Activated T-cell treated with anti-CD3 and anti-CD28 coated beads, Interleukin-2, amount 50 U/mL, for 4 hours (primary cell): ENCODE measurements around the gene TMEM202. TPM values are rescaled to one million over a fixed set of nuclear protein-coding genes. Genes with fewer than 3 reads are reported as not detected.

Experiments
- ATAC-seq, 2 donors: fragments of 200-7000 bp; cut with Tn5 transposase; one replicate each; pipeline ENCODE4 v1.10.0; 2021
- DNase-seq: peaks from one replicate; pipeline ENCODE4 v3.0.0-alpha.2; 2020
- H3K27me3 Mint-ChIP-seq: one replicate; pipeline ENCODE4 v1.8.0; 2021; ENCODE audit warnings: low read depth, mixed read lengths
- H3K36me3 Mint-ChIP-seq: one replicate; pipeline ENCODE4 v1.8.0; 2022; ENCODE audit warnings: mixed read lengths; ENCODE audit not compliant: insufficient read depth
- H3K4me1 Mint-ChIP-seq: one replicate; pipeline ENCODE4 v1.8.0; 2021; ENCODE audit warnings: low read depth, mixed read lengths
- H3K4me3 Mint-ChIP-seq: one replicate; pipeline ENCODE4 v1.8.0; 2021; ENCODE audit warnings: mild to moderate bottlenecking, moderate library complexity, mixed read lengths
- H3K9me3 Mint-ChIP-seq: one replicate; pipeline ENCODE4 v1.8.0; 2021; ENCODE audit warnings: mixed read lengths
- total RNA-seq, 3 donors: library from RNA; stranded (reverse); gene quantifications; one replicate each; pipeline ENCODE4 v1.2.1, GENCODE V29; 2021

Gene TMEM202, protein sequence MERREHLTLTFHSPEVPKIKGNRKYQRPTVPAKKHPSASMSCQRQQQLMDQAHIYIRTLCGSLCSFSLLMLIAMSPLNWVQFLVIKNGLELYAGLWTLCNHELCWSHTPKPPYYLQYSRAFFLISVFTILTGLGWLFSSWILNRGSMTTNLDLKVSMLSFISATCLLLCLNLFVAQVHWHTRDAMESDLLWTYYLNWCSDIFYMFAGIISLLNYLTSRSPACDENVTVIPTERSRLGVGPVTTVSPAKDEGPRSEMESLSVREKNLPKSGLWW
- not detected for total RNA-seq

DNA sequence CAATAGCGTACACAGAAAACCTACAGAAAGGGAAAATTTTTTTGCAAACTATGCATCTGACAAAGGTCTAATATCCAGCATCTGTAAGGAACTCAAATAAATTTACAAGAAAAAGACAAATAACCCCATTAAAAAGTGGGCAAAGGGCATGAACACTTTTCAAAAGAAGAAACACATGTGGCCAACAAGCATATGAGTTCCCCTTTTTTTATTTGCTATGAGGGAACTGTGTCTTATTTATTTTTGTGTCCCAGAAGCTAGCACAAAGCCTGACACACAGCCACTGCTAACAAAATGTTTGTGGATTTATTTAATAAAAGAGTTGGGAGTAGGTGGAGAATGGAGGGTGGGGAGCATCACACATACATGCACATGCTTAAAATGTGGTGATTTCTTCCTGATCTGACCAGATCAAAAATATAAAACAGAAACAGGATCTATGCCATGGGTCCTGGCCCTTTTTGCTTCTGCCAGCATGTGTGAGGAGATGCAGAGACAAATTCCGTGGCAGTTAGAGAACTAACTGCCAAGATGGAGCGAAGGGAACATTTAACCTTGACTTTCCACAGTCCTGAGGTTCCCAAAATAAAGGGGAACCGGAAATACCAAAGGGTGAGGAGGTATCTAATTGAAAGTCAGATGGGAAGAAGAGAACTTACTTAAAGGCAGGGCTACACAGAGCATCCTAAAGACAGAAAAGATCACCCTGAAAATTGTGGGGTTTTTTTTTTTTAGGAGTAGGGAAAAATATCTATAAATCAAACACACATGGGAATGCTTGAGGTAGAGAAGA, at the start of gene TMEM202:
TMEM202 (plus strand) TSS at position 510 of the 793 bp plus-strand sequence; CDS start at position 532, 22 bp downstream.
- no peak for DNase-seq
- Mint-ChIP-seq H3K4me3 (no peak within 1 kb of the TSS), H3K27me3 (peaks cover 10% of the 10 kb centered on the region), H3K4me1 (no peaks in the 10 kb centered on the region), H3K36me3 (no peaks in the 10 kb centered on the region), H3K9me3 (no peaks in the 10 kb centered on the region)
- ATAC-seq: no peak

DNA sequence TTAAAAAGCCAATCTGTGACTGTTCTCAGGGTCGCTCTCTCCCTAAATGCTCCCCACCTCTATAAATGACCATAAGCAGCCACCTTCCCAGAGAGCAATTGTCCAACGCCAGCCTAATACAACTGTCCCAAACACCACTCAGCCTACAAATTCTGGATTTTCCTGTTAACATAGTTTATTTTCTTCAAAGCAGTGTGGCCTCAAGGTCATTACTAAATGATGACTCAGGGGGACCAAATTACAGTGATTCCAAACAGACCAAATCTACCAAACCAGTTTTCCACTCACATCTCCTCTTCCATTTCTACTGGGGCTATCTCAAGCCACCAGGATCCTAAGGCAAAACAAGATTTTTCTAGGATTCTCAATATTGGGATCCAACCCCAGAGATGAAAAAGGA, 44.8 kb upstream of the TMEM202 start:
- DNase-seq (no peak), ATAC-seq (no peak)
- Mint-ChIP-seq H3K4me1 (no peaks in the 10 kb centered on the region), H3K27me3 (no peaks in the 10 kb centered on the region), H3K36me3 (peaks cover 37% of the 10 kb centered on the region), H3K4me3 (no peak overlapping the region), H3K9me3 (no peaks in the 10 kb centered on the region)

DNA sequence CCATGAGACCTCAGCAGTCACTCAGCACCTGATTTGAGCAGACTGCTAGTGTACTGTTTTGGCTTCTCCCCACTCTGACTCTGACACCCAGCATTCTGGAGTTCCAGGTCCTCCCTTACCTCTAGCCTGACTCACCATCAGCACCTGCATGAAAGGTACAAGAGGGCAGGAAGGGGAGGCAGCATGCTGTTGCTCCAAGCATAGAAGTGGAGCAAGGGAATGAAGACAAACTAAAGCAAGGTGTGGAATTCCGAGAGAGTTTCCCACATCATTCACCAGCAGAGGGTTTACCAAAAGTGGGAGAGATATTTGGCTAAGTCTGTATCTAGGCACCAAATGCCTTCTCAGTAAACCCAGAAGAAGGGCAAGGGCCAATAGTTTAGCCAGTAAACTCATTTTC, 43.6 kb upstream of the TMEM202 start:
- DNase-seq: no peak
- no peak overlapping the region for H3K4me3 Mint-ChIP-seq
- H3K27me3 Mint-ChIP-seq: no peaks in the 10 kb centered on the region
- ATAC-seq: no peak
- H3K9me3 Mint-ChIP-seq: no peaks in the 10 kb centered on the region
- peaks cover 10% of the 10 kb centered on the region for H3K4me1 Mint-ChIP-seq
- peaks cover 25% of the 10 kb centered on the region for H3K36me3 Mint-ChIP-seq

DNA sequence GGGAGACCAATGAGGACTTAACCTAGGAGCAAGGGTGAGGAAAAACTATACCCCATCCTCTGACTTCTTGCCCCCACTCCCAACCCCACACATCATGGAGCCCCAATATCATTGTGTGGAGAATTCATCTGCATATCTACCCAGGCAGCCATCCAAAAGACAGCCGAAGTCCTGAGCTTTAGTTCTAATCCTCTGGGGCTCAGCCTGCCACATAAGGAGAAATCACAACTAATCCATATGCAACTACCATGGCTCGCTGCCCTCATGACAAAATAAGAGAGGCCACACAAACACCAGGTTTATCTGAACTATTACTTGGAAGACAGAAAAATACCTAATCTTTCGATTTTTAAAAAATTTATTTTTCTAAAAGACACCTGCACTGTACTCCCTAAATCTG, 40.0 kb upstream of the TMEM202 start:
- Mint-ChIP-seq H3K27me3 (no peaks in the 10 kb centered on the region), H3K4me1 (peaks cover 10% of the 10 kb centered on the region)

DNA sequence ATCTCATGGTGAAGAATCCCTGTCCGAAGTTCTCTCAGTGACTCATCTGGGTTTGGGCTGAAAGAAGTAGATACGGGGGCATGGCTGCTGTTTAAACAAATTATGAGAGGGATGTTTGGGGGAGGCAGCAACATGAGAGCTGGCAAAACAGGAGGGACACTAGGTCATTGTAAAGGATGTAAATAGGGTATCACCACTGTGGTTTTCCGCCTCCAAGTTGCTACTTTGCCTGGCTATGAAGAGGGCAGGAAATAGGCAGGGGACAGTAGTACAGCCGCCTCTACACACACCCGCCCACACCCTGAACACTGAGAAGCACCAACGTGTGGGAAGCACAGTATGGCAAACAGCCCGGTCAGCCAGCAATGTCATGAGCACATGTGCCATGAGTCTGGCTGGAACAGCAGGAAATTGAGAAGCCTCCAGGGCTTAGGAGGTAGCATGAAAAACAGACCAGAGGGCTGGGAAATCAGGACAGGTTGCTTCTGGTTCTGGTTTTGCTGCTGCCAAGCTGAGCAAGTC, 39.4 kb upstream of the TMEM202 start:
- peaks cover 12% of the 10 kb centered on the region for H3K4me1 Mint-ChIP-seq
- DNase-seq (no peak), ATAC-seq (peak in 1 of 2 donors; percentile 38)
- H3K27me3 Mint-ChIP-seq: no peaks in the 10 kb centered on the region
- H3K4me3 Mint-ChIP-seq: no peak overlapping the region
- H3K9me3 Mint-ChIP-seq: no peaks in the 10 kb centered on the region
- peaks cover 7% of the 10 kb centered on the region for H3K36me3 Mint-ChIP-seq

More for the DNA sequence above, 40.0 kb upstream of the TMEM202 start:
- Mint-ChIP-seq H3K9me3 (no peaks in the 10 kb centered on the region), H3K4me3 (no peak overlapping the region), H3K36me3 (peaks cover 11% of the 10 kb centered on the region)
- ATAC-seq (no peak), DNase-seq (no peak)

DNA sequence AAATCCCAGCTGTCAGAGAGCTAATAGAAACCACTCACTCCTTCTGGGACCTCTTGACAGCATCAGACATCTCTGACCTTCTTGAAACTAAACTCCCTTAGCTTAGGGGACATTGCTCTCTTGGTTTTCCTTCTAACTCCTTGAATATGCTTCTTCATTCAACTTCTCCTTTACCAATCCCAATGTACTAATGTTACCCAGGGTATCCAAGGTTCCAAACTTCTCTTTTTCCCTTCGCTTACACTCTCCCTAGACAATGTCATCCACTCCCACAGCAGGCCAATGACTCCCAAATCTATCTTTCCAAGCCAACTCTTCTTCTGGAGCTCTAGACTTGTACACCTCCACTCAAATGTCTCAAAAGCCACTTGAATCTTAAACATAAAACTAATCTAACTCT, 36.9 kb upstream of the TMEM202 start:
- H3K27me3 Mint-ChIP-seq: no peaks in the 10 kb centered on the region
- DNase-seq (no peak), ATAC-seq (no peak)
- H3K36me3 Mint-ChIP-seq: peaks cover 8% of the 10 kb centered on the region
- no peak overlapping the region for H3K4me3 Mint-ChIP-seq
- H3K4me1 Mint-ChIP-seq: peaks cover 21% of the 10 kb centered on the region
- H3K9me3 Mint-ChIP-seq: no peaks in the 10 kb centered on the region

DNA sequence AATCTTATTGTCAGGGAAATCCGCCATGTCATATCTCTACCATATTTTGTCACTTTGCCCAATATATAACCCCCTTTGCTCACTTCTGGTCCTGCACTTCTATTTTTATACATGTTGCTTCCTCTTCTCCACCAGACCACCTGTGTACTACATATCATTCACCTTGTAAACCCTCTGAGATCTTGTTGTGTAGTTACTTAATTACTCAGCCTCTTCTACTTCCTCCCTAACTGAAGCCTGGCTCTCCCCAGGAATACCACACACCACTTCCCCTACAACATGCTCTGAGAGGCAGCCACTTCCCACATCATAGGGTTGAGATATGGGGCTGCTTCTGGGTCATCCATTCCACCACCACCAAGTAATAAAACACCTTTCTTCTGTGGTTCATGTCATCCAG, 32.3 kb upstream of the TMEM202 start:
- Mint-ChIP-seq H3K36me3 (peaks cover 29% of the 10 kb centered on the region), H3K9me3 (no peaks in the 10 kb centered on the region), H3K4me1 (peaks cover 46% of the 10 kb centered on the region), H3K4me3 (no peak overlapping the region), H3K27me3 (no peaks in the 10 kb centered on the region)
- DNase-seq (no peak), ATAC-seq (peak; percentile 76 to 78)

DNA sequence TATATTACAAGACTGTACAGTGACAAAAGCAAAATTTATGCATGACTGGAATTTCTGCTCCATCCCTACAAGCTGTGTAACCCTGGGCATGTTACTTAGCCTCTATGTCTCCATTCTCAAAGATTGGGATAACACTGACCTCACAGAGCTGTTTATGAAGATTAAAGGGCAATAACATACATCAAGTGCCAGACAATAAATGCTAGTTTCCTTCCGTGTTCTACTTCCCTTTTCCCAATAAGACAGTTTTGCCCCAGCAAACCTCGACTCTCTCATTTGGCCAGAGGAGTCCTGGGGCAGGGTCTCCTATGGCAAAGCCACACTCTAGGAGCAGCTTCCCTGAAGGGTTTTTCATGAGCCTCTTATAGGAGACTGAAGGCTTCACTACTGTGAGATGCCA, 29.8 kb upstream of the TMEM202 start:
- H3K4me1 Mint-ChIP-seq: peaks cover 60% of the 10 kb centered on the region
- DNase-seq (no peak), ATAC-seq (no peak)

DNA sequence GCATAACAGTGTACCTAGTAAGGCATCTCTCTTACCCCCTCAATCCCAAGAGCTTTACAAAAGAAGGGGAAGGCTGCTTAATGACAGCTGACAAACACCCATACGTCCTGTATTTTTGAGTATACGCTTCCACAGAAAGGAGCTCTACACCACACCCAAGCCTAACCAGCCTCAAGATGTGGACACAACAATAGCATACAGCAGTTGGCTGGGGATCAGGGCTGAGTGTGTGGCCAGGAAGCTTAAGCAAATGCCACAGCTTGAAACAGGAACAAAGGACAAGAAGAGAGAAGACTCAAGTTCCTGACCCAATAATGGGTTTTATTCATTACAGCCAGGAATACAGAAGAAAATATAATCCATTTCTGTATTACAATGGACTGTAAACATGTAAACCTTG, 29.2 kb upstream of the TMEM202 start:
- DNase-seq (no peak), ATAC-seq (no peak)
- H3K4me3 Mint-ChIP-seq: no peak overlapping the region
- peaks cover 28% of the 10 kb centered on the region for H3K36me3 Mint-ChIP-seq
- peaks cover 64% of the 10 kb centered on the region for H3K4me1 Mint-ChIP-seq
- no peaks in the 10 kb centered on the region for H3K9me3 Mint-ChIP-seq
- no peaks in the 10 kb centered on the region for H3K27me3 Mint-ChIP-seq

More for the DNA sequence above, 29.8 kb upstream of the TMEM202 start:
- Mint-ChIP-seq H3K36me3 (peaks cover 31% of the 10 kb centered on the region), H3K4me3 (no peak overlapping the region), H3K9me3 (no peaks in the 10 kb centered on the region), H3K27me3 (no peaks in the 10 kb centered on the region)

DNA sequence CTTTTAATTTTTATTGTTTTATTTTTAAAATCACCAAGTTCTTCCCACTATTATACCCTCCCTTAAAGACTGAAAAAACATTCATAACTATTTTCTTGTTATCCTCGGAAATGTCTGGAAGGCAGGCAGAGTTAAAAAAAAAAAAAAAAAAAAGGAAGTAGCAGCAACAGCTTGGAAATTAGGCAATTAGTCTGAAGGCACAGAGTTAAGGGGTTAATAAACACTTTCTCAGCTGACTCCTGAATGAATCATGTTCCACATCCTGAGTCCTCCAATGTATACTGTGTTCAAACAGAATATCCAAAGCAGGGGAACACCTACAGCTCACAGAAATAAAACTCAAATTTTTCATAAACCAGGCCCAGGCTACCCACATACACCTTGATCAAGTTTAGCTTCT, 28.1 kb upstream of the TMEM202 start:
- Mint-ChIP-seq H3K36me3 (peaks cover 28% of the 10 kb centered on the region), H3K4me3 (no peak overlapping the region), H3K9me3 (no peaks in the 10 kb centered on the region), H3K27me3 (no peaks in the 10 kb centered on the region), H3K4me1 (peaks cover 75% of the 10 kb centered on the region)
- DNase-seq: no peak
- no peak for ATAC-seq

DNA sequence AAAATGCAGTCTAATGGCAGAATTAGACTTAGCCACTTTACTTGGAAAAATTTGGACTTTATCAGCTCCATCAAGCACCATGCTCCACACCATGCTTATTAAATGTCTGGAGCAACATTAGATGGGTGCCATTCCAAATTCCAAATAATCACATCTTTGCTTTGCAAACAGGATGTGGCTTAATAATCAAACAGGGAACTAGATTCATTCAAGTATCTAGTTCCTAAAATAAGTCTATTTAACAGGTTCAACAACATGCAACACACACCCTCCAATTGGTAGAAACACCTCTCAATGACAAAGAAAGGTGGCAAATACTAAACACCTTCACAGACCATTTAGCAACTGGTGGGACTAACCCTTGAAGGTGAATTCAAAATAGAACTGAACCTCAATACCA, 25.7 kb upstream of the TMEM202 start:
- H3K4me3 Mint-ChIP-seq: no peak overlapping the region
- H3K36me3 Mint-ChIP-seq: peaks cover 18% of the 10 kb centered on the region
- DNase-seq (no peak), ATAC-seq (no peak)
- H3K9me3 Mint-ChIP-seq: no peaks in the 10 kb centered on the region
- no peaks in the 10 kb centered on the region for H3K27me3 Mint-ChIP-seq
- H3K4me1 Mint-ChIP-seq: peaks cover 72% of the 10 kb centered on the region

DNA sequence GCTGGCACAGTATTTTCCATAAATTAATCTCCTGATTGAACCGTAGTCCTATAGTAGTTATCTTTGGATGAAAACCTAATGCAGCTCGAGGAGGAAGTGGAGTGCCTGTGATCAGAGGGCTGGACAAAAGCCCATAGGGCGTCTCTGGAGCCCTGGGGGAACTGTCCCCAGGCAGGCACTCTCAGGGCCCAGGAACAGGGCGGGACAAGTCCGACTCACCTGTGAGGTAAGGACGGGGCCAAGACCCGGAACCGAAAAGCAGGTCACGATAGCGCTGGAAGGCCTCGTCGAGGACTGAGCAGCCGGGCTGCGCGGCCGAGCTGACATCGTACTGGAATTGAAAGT, 22.6 kb upstream of the TMEM202 start:
- Mint-ChIP-seq H3K27me3 (no peaks in the 10 kb centered on the region), H3K4me1 (peaks cover 57% of the 10 kb centered on the region), H3K9me3 (no peaks in the 10 kb centered on the region), H3K4me3 (peak overlapping the region; percentile 95), H3K36me3 (peaks cover 4% of the 10 kb centered on the region)
- ATAC-seq: peak; percentile 44 to 53
- DNase-seq: no peak

DNA sequence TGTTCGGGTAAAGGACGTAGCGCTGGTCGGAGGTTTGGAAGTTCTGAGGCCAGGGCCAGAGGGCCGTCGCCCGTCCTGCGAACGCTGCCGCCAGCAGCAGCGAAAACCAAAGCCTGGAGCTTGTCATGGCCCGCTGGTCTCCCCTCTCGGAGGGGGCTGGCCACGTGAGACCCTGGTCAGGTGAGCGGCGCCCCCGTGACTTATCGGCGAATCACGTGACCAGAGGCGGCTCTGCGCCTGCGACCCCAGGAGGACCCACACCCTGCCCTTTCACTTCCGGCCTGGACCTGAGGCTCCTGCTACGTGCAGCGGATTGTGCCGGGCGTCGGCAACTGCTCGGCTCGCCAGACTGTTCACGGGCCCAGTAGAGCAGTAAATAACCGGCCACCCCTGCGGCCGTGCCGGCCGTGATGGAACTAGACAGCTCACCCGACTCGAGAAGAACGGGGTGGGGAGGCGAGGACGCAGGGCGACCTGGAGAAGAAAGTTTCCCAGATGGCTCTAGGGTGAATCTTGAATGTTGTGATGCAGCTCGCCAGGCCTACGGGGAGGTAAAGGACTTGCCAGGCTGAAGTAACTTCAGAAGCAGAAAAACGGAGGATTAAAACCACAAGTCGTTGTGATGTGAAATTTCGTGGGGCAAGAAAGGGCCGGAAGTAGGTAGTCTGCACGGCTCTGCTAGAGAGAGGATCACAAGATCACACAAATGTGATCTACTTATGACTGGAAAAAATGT, 22.1 kb upstream of the TMEM202 start, which contains the start of gene HEXA:
HEXA (minus strand) TSS at position 169 of the 736 bp plus-strand sequence; CDS start at position 127, 42 bp downstream.
- Mint-ChIP-seq H3K4me1 (peaks cover 53% of the 10 kb centered on the region), H3K4me3 (peak within 1 kb of the TSS; percentile 95), H3K9me3 (no peaks in the 10 kb centered on the region), H3K27me3 (no peaks in the 10 kb centered on the region), H3K36me3 (peaks cover under 1% of the 10 kb centered on the region)
- DNase-seq: peak; percentile 87
- peak; percentile 87 to 91 for ATAC-seq

DNA sequence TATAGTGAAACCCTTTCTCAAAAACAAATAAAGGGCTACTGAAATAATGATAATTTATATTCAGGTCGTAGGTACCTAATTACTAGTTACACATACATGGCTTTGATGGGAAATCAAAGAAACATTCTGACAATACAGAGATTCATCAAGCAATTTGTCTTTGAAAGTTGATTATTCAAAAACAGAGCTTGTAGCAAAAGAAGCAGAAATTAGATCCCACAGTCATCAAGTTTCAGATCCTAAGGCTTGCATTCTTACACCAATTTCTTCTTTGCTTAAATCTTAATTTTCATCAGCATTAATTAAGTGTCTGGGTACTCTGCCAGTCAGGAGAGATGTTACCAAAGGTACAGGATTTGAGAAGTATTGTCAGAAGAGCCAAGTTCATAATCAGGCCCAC, 20.8 kb upstream of the TMEM202 start:
- ATAC-seq (no peak), DNase-seq (no peak)
- H3K4me3 Mint-ChIP-seq: no peak overlapping the region
- H3K4me1 Mint-ChIP-seq: peaks cover 49% of the 10 kb centered on the region
- no peaks in the 10 kb centered on the region for H3K36me3 Mint-ChIP-seq
- no peaks in the 10 kb centered on the region for H3K9me3 Mint-ChIP-seq
- H3K27me3 Mint-ChIP-seq: no peaks in the 10 kb centered on the region
